NCI-H2196 (cell line): ENCODE results near the gene TOLLIP.
"Not testable (repeated sequence)": the region's sequence is repeated elsewhere in the genome, so short reads cannot be mapped to it uniquely, and the experiment has no call there.

Experiments used
- DNase-seq: peaks from one replicate; lab custom pipeline; 2025; ENCODE audit not compliant: unreplicated experiment; lab: John Stamatoyannopoulos, UW

Gene TOLLIP

GRCh38 chr11:1250411-1250810 lies 59.0 kb downstream of the TOLLIP start:
- DNase-seq, result not testable (repeated sequence)

GRCh38 chr11:1248951-1249350 lies 60.5 kb downstream of the TOLLIP start:
- not testable (repeated sequence) for DNase-seq

GRCh38 chr11:1247026-1247425 lies 62.4 kb downstream of the TOLLIP start:
- DNase-seq, result not testable (repeated sequence)

- not testable (repeated sequence) for DNase-seq
Measured at GRCh38 chr11:1246301-1246700, 63.1 kb downstream of the TOLLIP start.

GRCh38 chr11:1245717-1246116 lies 63.7 kb downstream of the TOLLIP start:
- DNase-seq, result not testable (repeated sequence)

GRCh38 chr11:1244557-1244956 lies 64.9 kb downstream of the TOLLIP start:
- DNase-seq, result not testable (repeated sequence)

GRCh38 chr11:1243521-1243920 lies 65.9 kb downstream of the TOLLIP start:
- not testable (repeated sequence) for DNase-seq

- DNase-seq, result not testable (repeated sequence)
Measured at GRCh38 chr11:1242751-1243150, 66.7 kb downstream of the TOLLIP start.

- DNase-seq, result no peak
Measured at GRCh38 chr11:1242289-1242688, 67.1 kb downstream of the TOLLIP start.

- DNase-seq, result no peak
Measured at GRCh38 chr11:1241706-1242105, 67.7 kb downstream of the TOLLIP start.

GRCh38 chr11:1240771-1241170 lies 68.7 kb downstream of the TOLLIP start:
- no peak for DNase-seq

GRCh38 chr11:1239596-1240205 lies 69.7 kb downstream of the TOLLIP start:
- no peak for DNase-seq

GRCh38 chr11:1238767-1239595 lies 70.5 kb downstream of the TOLLIP start:
- DNase-seq, result no peak

GRCh38 chr11:1237851-1238250 lies 71.6 kb downstream of the TOLLIP start:
- no peak for DNase-seq

GRCh38 chr11:1237128-1237580 lies 72.3 kb downstream of the TOLLIP start:
- no peak for DNase-seq

GRCh38 chr11:1236316-1237127 lies 72.9 kb downstream of the TOLLIP start:
- no peak for DNase-seq

- DNase-seq, result no peak
Measured at GRCh38 chr11:1235901-1236315, 73.5 kb downstream of the TOLLIP start.

GRCh38 chr11:1235306-1235900 lies 74.0 kb downstream of the TOLLIP start:
- DNase-seq, result no peak

GRCh38 chr11:1234771-1235305 lies 74.6 kb downstream of the TOLLIP start:
- DNase-seq, result no peak

- no peak for DNase-seq
Measured at GRCh38 chr11:1234054-1234720, 75.2 kb downstream of the TOLLIP start.
